H1 (cell line): Measurements from ENCODE around the gene DIP2C. TPM values are rescaled to one million over a fixed set of nuclear protein-coding genes. Genes with fewer than 3 reads are reported as not detected.

Experiments used
- CTCF ChIA-PET: fragments of 300-600 bp; sonication (Branson Sonifier 250); formaldehyde crosslinking; loops from one replicate; lab custom pipeline; 2021; ENCODE audit not compliant: partially characterized antibody; lab: Charles Lee
- POLR2A ChIA-PET: fragments of 300-600 bp; sonication (Branson Sonifier 250); formaldehyde crosslinking; loops from one replicate; lab custom pipeline; 2021; ENCODE audit warnings: inconsistent platforms; ENCODE audit not compliant: partially characterized antibody; lab: Charles Lee
- DNase-seq, 2 experiments: peaks; one replicate each; pipeline versions ENCODE4 v3.0.0 to v3.0.0-alpha.2; 2010 to 2022; ENCODE audit warnings: low spot score in 2 of 2, low read depth in 1 of 2, mixed read lengths in 1 of 2
- FAIRE-seq: peaks from 2 replicates; lab custom pipeline; 2011; peaks lifted over from hg19 to GRCh38; lab: Jason Lieb, UNC
- H2AFZ ChIP-seq: 2 replicates; pipeline ENCODE4 v1.8.1; 2012; ENCODE audit warnings: low read length, inconsistent platforms
- H2AK5ac ChIP-seq: 2 replicates; pipeline ENCODE4 v1.6.1; 2013; ENCODE audit warnings: low read depth, low read length
- H2BK120ac ChIP-seq: replicated peaks from 2 replicates; pipeline ENCODE3; 2013; ENCODE audit warnings: low read depth, low read length, inconsistent platforms
- H2BK12ac ChIP-seq: 2 replicates; pipeline ENCODE4 v1.6.1; 2013; ENCODE audit warnings: low read depth, low read length
- H2BK15ac ChIP-seq: 2 replicates; pipeline ENCODE4 v1.6.1; 2013; ENCODE audit warnings: low read length
- H2BK20ac ChIP-seq: 2 replicates; pipeline ENCODE4 v1.6.1; 2013; ENCODE audit warnings: low read length
- H2BK5ac ChIP-seq: 2 replicates; pipeline ENCODE4 v1.6.1; 2013; ENCODE audit warnings: low read depth, low read length
- H3K14ac ChIP-seq: 2 replicates; pipeline ENCODE4 v1.6.1; 2013; ENCODE audit warnings: inconsistent platforms; ENCODE audit not compliant: insufficient read length
- H3K18ac ChIP-seq: 2 replicates; pipeline ENCODE4 v1.6.1; 2013; ENCODE audit warnings: low read length; ENCODE audit errors: extremely low read depth
- H3K23ac ChIP-seq: 2 replicates; pipeline ENCODE4 v1.6.1; 2013; ENCODE audit warnings: inconsistent platforms; ENCODE audit not compliant: insufficient read length
- H3K23me2 ChIP-seq: 2 replicates; pipeline ENCODE4 v1.6.1; 2013; ENCODE audit warnings: low read depth, low read length
- H3K27ac ChIP-seq: 2 replicates; pipeline ENCODE4 v1.6.1; 2011; ENCODE audit warnings: low read depth, low read length, inconsistent platforms
- H3K27me3 ChIP-seq, 4 experiments: replicated peaks in 1 of 4; 1 replicate in 1 of 4; 2 replicates in 3 of 4; pipeline versions ENCODE4 v1.6.1 to v1.8.1; 2011 to 2013; ENCODE audit warnings: low read length in 3 of 4, mild to moderate bottlenecking in 3 of 4, inconsistent platforms in 2 of 4, mixed read lengths in 2 of 4, moderate library complexity in 1 of 4; ENCODE audit not compliant: control insufficient read depth in 3 of 4, insufficient read depth in 3 of 4; ENCODE audit errors: extremely low read depth in 1 of 4
- H3K36me3 ChIP-seq, 4 experiments: 2 replicates each; pipeline versions ENCODE4 v1.6.1 to v1.8.1; 2011 to 2013; ENCODE audit warnings: mild to moderate bottlenecking in 4 of 4, low read length in 3 of 4, moderate library complexity in 2 of 4, control low read depth in 1 of 4, inconsistent platforms in 1 of 4; ENCODE audit not compliant: insufficient read depth in 4 of 4, control insufficient read depth in 2 of 4
- H3K4ac ChIP-seq: replicated peaks from 2 replicates; pipeline ENCODE3; 2013; ENCODE audit warnings: low read length, low read depth, mixed read lengths, inconsistent platforms; ENCODE audit not compliant: insufficient read length
- H3K4me1 ChIP-seq, 4 experiments: replicated peaks in 1 of 4; 1 replicate in 1 of 4; 2 replicates in 3 of 4; pipeline versions ENCODE4 v1.6.1 to v1.8.1; 2011 to 2013; ENCODE audit warnings: low read length in 3 of 4, inconsistent platforms in 2 of 4, mixed read lengths in 1 of 4; ENCODE audit not compliant: insufficient read depth in 4 of 4, control insufficient read depth in 3 of 4
- H3K4me2 ChIP-seq, 2 experiments: 2 replicates each; pipeline versions ENCODE4 v1.6.1 to v1.8.1; 2011 to 2013; ENCODE audit warnings: low read depth in 2 of 2, low read length in 2 of 2, control low read depth in 1 of 2, inconsistent platforms in 1 of 2, mild to moderate bottlenecking in 1 of 2; ENCODE audit not compliant: insufficient read depth in 1 of 2
- H3K4me3 ChIP-seq, 4 experiments: fragments of 200-600, 300-600 bp in 1 of 4; sonication (generic), shearing (Covaris generic), sonication (Bioruptor Twin) in 1 of 4; 2 replicates each; pipeline versions ENCODE4 v1.5.1 to v1.8.1; 2011 to 2016; ENCODE audit warnings: low read length in 4 of 4, low read depth in 3 of 4, control low read depth in 2 of 4, inconsistent platforms in 2 of 4, mild to moderate bottlenecking in 2 of 4, mixed read lengths in 1 of 4, moderate library complexity in 1 of 4; ENCODE audit not compliant: insufficient read depth in 2 of 4; ENCODE audit errors: extremely low read depth in 1 of 4
- H3K56ac ChIP-seq: replicated peaks from 2 replicates; pipeline ENCODE3; 2013; ENCODE audit warnings: low read depth, mild to moderate bottlenecking, mixed read lengths, low read length, inconsistent platforms; ENCODE audit not compliant: insufficient read length
- H3K79me1 ChIP-seq: 2 replicates; pipeline ENCODE4 v1.6.1; 2013; ENCODE audit warnings: low read depth, low read length, control low read depth
- H3K79me2 ChIP-seq, 2 experiments: 2 replicates each; pipeline versions ENCODE4 v1.6.1 to v1.8.1; 2012 to 2013; ENCODE audit warnings: low read length in 2 of 2, mild to moderate bottlenecking in 2 of 2, inconsistent platforms in 1 of 2; ENCODE audit not compliant: insufficient read depth in 2 of 2, control insufficient read depth in 1 of 2
- H3K9ac ChIP-seq, 4 experiments: replicated peaks in 1 of 4; 1 replicate in 1 of 4; 2 replicates in 3 of 4; pipeline versions ENCODE4 v1.6.1 to v1.8.1; 2011 to 2013; ENCODE audit warnings: low read depth in 3 of 4, low read length in 3 of 4, control low read depth in 2 of 4, mild to moderate bottlenecking in 2 of 4, moderate library complexity in 2 of 4, inconsistent platforms in 1 of 4; ENCODE audit errors: extremely low read depth in 1 of 4
- H3K9me3 ChIP-seq, 2 experiments: 2 replicates each; pipeline versions ENCODE4 v1.6.1 to v1.8.1; 2012 to 2013; ENCODE audit warnings: mild to moderate bottlenecking in 2 of 2, moderate library complexity in 2 of 2, control low read depth in 1 of 2, inconsistent platforms in 1 of 2, low read depth in 1 of 2, low read length in 1 of 2, mixed read lengths in 1 of 2; ENCODE audit not compliant: insufficient read depth in 2 of 2
- H4K20me1 ChIP-seq, 2 experiments: replicated peaks in 1 of 2; 2 replicates each; pipeline versions ENCODE3 to v1.8.1; 2011 to 2013; ENCODE audit warnings: inconsistent platforms in 2 of 2, low read length in 2 of 2, mild to moderate bottlenecking in 1 of 2; ENCODE audit not compliant: insufficient read depth in 2 of 2, control insufficient read depth in 1 of 2
- H4K5ac ChIP-seq: 2 replicates; pipeline ENCODE4 v1.6.1; 2013; ENCODE audit warnings: low read length, low read depth, mixed read lengths, inconsistent platforms; ENCODE audit not compliant: insufficient read length
- H4K8ac ChIP-seq: 2 replicates; pipeline ENCODE4 v1.8.0; 2013; ENCODE audit warnings: mild to moderate bottlenecking, moderate library complexity, low read length, inconsistent platforms; ENCODE audit not compliant: insufficient read depth; ENCODE audit errors: extremely low read depth
- H4K91ac ChIP-seq: replicated peaks from 2 replicates; pipeline ENCODE3; 2013; ENCODE audit warnings: low read length, mixed read lengths, inconsistent platforms; ENCODE audit not compliant: insufficient read length
- ASH2L ChIP-seq: fragments of 200-600, 300-600 bp; sonication (generic); IDR thresholded peaks from one replicate; pipeline ENCODE4 v1.7.1; 2017; ENCODE audit warnings: low read length
- JUN ChIP-seq: IDR thresholded peaks from 2 replicates; pipeline ENCODE4 v1.6.1; 2011; ENCODE audit warnings: low read depth, mild to moderate bottlenecking, improper control_type of control experiment, low read length
- KDM5A ChIP-seq: fragments of 200-600 bp; IDR thresholded peaks from 2 replicates; pipeline ENCODE4 v1.7.1; 2012; ENCODE audit warnings: mild to moderate bottlenecking, low read length, inconsistent platforms, mixed read lengths
- PHF8 ChIP-seq: fragments of 200-600 bp; sonication (generic); conservative IDR thresholded peaks from 2 replicates; pipeline ENCODE4 v1.7.1; 2012; ENCODE audit warnings: low read depth, mild to moderate bottlenecking, inconsistent platforms, low read length, moderate library complexity
- RAD21 ChIP-seq, 2 experiments: IDR thresholded peaks in 1 of 2; conservative IDR thresholded peaks in 1 of 2; 2 replicates each; pipeline ENCODE4 v1.6.1; 2011; ENCODE audit warnings: low read depth in 2 of 2, low read length in 2 of 2, improper control_type of control experiment in 1 of 2, inconsistent platforms in 1 of 2, mild to moderate bottlenecking in 1 of 2, moderate library complexity in 1 of 2
- WGBS, 2 experiments: shearing (Covaris generic) in 1 of 2; methylation state at CpG; one replicate each; pipeline versions ENCODE4 v1.1.6 to v1.1.7; 2013 to 2015; ENCODE audit warnings: low lambda C conversion rate in 2 of 2, mixed read lengths in 2 of 2, inconsistent platforms in 1 of 2, low coverage in 1 of 2, missing lambda C conversion rate in 1 of 2; ENCODE audit not compliant: insufficient replicate concordance in 2 of 2, insufficient coverage in 1 of 2, insufficient read length in 1 of 2; ENCODE audit errors: extremely low coverage in 1 of 2, missing lambda C conversion rate in 1 of 2; 5-methylcytosine and 5-hydroxymethylcytosine counted together
- polyA plus RNA-seq, 7 experiments: library from polyadenylated mRNA; depleted of rRNA in 3 of 7; stranded (reverse) in 5 of 7; unstranded in 2 of 7; fragments of >200 nt in 5 of 7; fragments of 200-250 nt in 2 of 7; gene quantifications; 1 replicate in 5 of 7; 2 replicates in 1 of 7; 4 replicates in 1 of 7; pipeline versions ENCODE4 v1.2.1 to v1.2.3, GENCODE V29; 2011 to 2013; ENCODE audit warnings: missing spikeins in 2 of 7, mixed read lengths in 2 of 7
- total RNA-seq: library from RNA; stranded (reverse); fragmentation: NEBNext Ultra II Directional; extraction: Animal tissue kit (Norgen Biotek cat#: 25700); gene quantifications from 2 replicates; pipeline ENCODE4 v1.2.1, GENCODE V29; 2021

DIP2C gene
- total and polyA plus RNA-seq, 2 of the 8 experiments (the other 6 are each of a cell fraction or from before 2014, with no cell fraction given): 3.8 to 9.3 TPM

DNA sequence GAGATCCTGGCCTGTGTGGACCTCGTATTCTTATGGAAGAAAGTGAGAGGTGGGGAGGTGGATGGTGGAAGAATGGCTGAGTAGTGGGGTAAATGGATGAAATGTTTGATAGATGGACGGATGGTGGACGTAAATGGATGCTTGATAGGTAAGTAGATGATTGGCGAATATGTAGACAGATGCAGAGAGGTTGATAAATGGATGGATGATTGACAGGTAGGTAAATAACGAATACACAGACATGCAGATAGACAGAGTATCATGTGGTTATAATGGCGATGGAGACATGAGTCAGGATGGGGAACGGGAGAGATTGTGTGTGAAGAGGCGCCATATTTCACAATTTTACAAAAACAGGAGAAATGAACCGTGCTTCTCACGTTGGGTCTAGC is 219.5 kb downstream of the DIP2C start:
- Histone ChIP-seq H3K27ac (no peak overlapping the region), H3K9me3 (no peaks in the 10 kb centered on the region), H4K8ac (no peak overlapping the region; the same call in 1 of the 2 replicates), H3K36me3 (peaks cover 0 to 4% (median 0%) of the 10 kb centered on the region in 4 experiments; a peak in 3 of 8 replicates), H3K23me2 (no peaks in the 10 kb centered on the region), H4K20me1 (peaks cover 0 to 3% of the 10 kb centered on the region in 2 experiments), H2AFZ (no peak overlapping the region), H3K27me3 (no peaks in the 10 kb centered on the region), H3K4me3 (no peak overlapping the region), H3K4ac (no peak overlapping the region), H4K5ac (no peak overlapping the region), H3K79me1 (no peaks in the 10 kb centered on the region), H3K4me2 (no peak overlapping the region), H3K23ac (no peak overlapping the region), H3K4me1 (peaks cover 0 to 2% (median 0%) of the 10 kb centered on the region in 4 experiments; a peak in 1 of 7 replicates), H2BK120ac (no peak overlapping the region), H4K91ac (no peak overlapping the region), H2BK5ac (no peak overlapping the region), H2BK20ac (no peak overlapping the region), H3K14ac (no peak overlapping the region), H2BK15ac (no peak overlapping the region), H3K18ac (no peak overlapping the region), H3K56ac (no peak overlapping the region), H3K79me2 (no peaks in the 10 kb centered on the region), H2BK12ac (no peak overlapping the region), H2AK5ac (no peak overlapping the region), H3K9ac (no peak overlapping the region)
- no peak for DNase-seq
- TF ChIP-seq KDM5A (no peak), PHF8 (no peak), RAD21 (IDR thresholded peaks at IDR 0.05 in 1 of 2, conservative IDR thresholded peaks at IDR 0.05 in 1 of 2; ENCODE audit: low read depth in 2 of 2, low read length in 2 of 2) (no peak), JUN (no peak), ASH2L (no peak)
- WGBS, 2 experiments: 85 to 97% methylated on average over 3 to 10 of the region's 10 CpGs
- no peak for FAIRE-seq
- CTCF ChIA-PET: no interaction called here
- POLR2A ChIA-PET: no interaction called here
